Endothelial cell of umbilical vein (primary cell): Measurements from ENCODE around the gene LGALS7B. TPM values are rescaled to one million over a fixed set of nuclear protein-coding genes. Genes with fewer than 3 reads are reported as not detected.

ENCODE experiments used
- BruUV-seq: library from RNA; stranded (reverse); fragments of 400-500 nt; replicated peaks from 2 replicates; lab custom pipeline; 2021; lab: Mats Ljungman, UMichigan
- CTCF ChIA-PET: fragments of 300-600, 350-600 bp; sonication (Branson Sonifier 250); formaldehyde crosslinking; loops from one replicate; lab custom pipeline; 2021; ENCODE audit warnings: antibody characterized with exemption, inconsistent platforms; lab: Charles Lee
- POLR2A ChIA-PET: fragments of 300-600, 350-600 bp; sonication (Branson Sonifier 250); formaldehyde crosslinking; loops from one replicate; lab custom pipeline; 2021; ENCODE audit warnings: antibody characterized with exemption, inconsistent platforms; lab: Charles Lee
- DNase-seq: peaks from one replicate; pipeline ENCODE4 v3.0.0-alpha.2; 2011; ENCODE audit warnings: low read depth, low spot score
- FAIRE-seq: peaks from 2 replicates; lab custom pipeline; 2011; peaks lifted over from hg19 to GRCh38; lab: Jason Lieb, UNC
- H2AFZ ChIP-seq: 2 replicates; pipeline ENCODE4 v1.6.0; 2012; ENCODE audit warnings: low read depth, low read length, control low read depth, inconsistent platforms
- H3K27ac ChIP-seq: 2 replicates; pipeline ENCODE4 v1.5.1; 2011; ENCODE audit warnings: low read depth, mild to moderate bottlenecking, control low read depth, low read length, moderate library complexity; ENCODE audit not compliant: insufficient read depth
- H3K27me3 ChIP-seq, 2 experiments: 2 replicates each; pipeline versions ENCODE4 v1.6.0 to v1.6.1; 2011; ENCODE audit warnings: low read length in 2 of 2, mixed read lengths in 1 of 2; ENCODE audit not compliant: control insufficient read depth in 2 of 2, insufficient read depth in 2 of 2
- H3K36me3 ChIP-seq, 2 experiments: 2 replicates in 1 of 2; 3 replicates in 1 of 2; pipeline ENCODE4 v1.5.1; 2011; ENCODE audit warnings: low read length in 2 of 2, mild to moderate bottlenecking in 1 of 2, moderate library complexity in 1 of 2; ENCODE audit not compliant: control insufficient read depth in 2 of 2, insufficient read depth in 2 of 2; ENCODE audit errors: extremely low read depth in 1 of 2
- H3K4me1 ChIP-seq: 3 replicates; pipeline ENCODE4 v1.5.1; 2011; ENCODE audit warnings: mild to moderate bottlenecking, low read length; ENCODE audit not compliant: control insufficient read depth, insufficient read depth; ENCODE audit errors: extremely low read depth
- H3K4me2 ChIP-seq: 2 replicates; pipeline ENCODE4 v1.6.1; 2011; ENCODE audit warnings: low read length, control low read depth, mixed read lengths; ENCODE audit not compliant: insufficient read depth
- H3K4me3 ChIP-seq, 3 experiments: fragments of 200-600 bp in 1 of 3; sonication (generic), shearing (Covaris generic) in 1 of 3; replicated peaks in 1 of 3; 2 replicates each; pipeline ENCODE4 v1.5.1; 2011 to 2016; ENCODE audit warnings: control low read depth in 3 of 3, low read length in 3 of 3, mild to moderate bottlenecking in 2 of 3, inconsistent platforms in 1 of 3, low read depth in 1 of 3, moderate library complexity in 1 of 3; ENCODE audit not compliant: insufficient read depth in 1 of 3
- H3K79me2 ChIP-seq: 2 replicates; pipeline ENCODE4 v1.6.0; 2012; ENCODE audit warnings: low read length, inconsistent platforms; ENCODE audit not compliant: control insufficient read depth, insufficient read depth
- H3K9ac ChIP-seq: replicated peaks from 2 replicates; pipeline ENCODE3; 2011; ENCODE audit warnings: low read length, control low read depth; ENCODE audit not compliant: insufficient read depth; ENCODE audit errors: extremely low read depth
- H3K9me1 ChIP-seq: replicated peaks from 3 replicates; pipeline ENCODE4 v1.6.0; 2011; ENCODE audit warnings: mild to moderate bottlenecking, low read length; ENCODE audit not compliant: control insufficient read depth, insufficient read depth; ENCODE audit errors: extremely low read depth
- H3K9me3 ChIP-seq: replicated peaks from 2 replicates; pipeline ENCODE4 v1.5.1; 2012; ENCODE audit warnings: low read length, inconsistent platforms; ENCODE audit not compliant: control insufficient read depth, insufficient read depth
- H4K20me1 ChIP-seq: replicated peaks from 2 replicates; pipeline ENCODE3; 2011; ENCODE audit warnings: mild to moderate bottlenecking, low read length; ENCODE audit not compliant: control insufficient read depth, insufficient read depth; ENCODE audit errors: extremely low read depth
- CTCF ChIP-seq, 2 donors: IDR thresholded peaks; 1 replicate in 1 of 2; 2 replicates in 1 of 2; pipeline ENCODE4 v1.5.1; 2011; ENCODE audit warnings: low read length in 2 of 2, mild to moderate bottlenecking in 2 of 2, moderate library complexity in 2 of 2, control low read depth in 1 of 2, inconsistent platforms in 1 of 2, low read depth in 1 of 2; ENCODE audit not compliant: insufficient read depth in 1 of 2; ENCODE audit errors: extremely low read depth in 1 of 2
- EZH2 ChIP-seq: IDR thresholded peaks from 2 replicates; pipeline ENCODE4 v1.6.1; 2012; ENCODE audit warnings: borderline replicate concordance, low read depth, mild to moderate bottlenecking, moderate library complexity, low read length, inconsistent platforms; ENCODE audit not compliant: severe bottlenecking
- FOS ChIP-seq: IDR thresholded peaks from 2 replicates; pipeline ENCODE4 v1.6.1; 2011; ENCODE audit warnings: mild to moderate bottlenecking, low read length, moderate library complexity, borderline replicate concordance; ENCODE audit not compliant: insufficient read depth
- GATA2 ChIP-seq: IDR thresholded peaks from 2 replicates; pipeline ENCODE4 v1.7.0; 2011; ENCODE audit warnings: low read depth, mild to moderate bottlenecking, moderate library complexity, mixed read lengths, low read length; ENCODE audit not compliant: insufficient read length, insufficient read depth
- JUN ChIP-seq: IDR thresholded peaks from 2 replicates; pipeline ENCODE4 v1.6.1; 2011; ENCODE audit warnings: borderline replicate concordance, low read depth; ENCODE audit not compliant: insufficient read length, insufficient read depth
- MAX ChIP-seq: IDR thresholded peaks from 2 replicates; pipeline ENCODE4 v1.6.1; 2011; ENCODE audit not compliant: insufficient read depth, insufficient read length
- MYC ChIP-seq: IDR thresholded peaks from one replicate; pipeline ENCODE4 v1.6.1; 2011; ENCODE audit warnings: mild to moderate bottlenecking, low read depth, low read length
- POLR2A ChIP-seq: IDR thresholded peaks from 2 replicates; pipeline ENCODE4 v1.6.1; 2012; ENCODE audit warnings: low read depth, mild to moderate bottlenecking, control low read depth, low read length
- POLR2AphosphoS5 ChIP-seq: IDR thresholded peaks from 2 replicates; pipeline ENCODE4 v1.6.1; 2012; ENCODE audit warnings: low read depth, mild to moderate bottlenecking, control low read depth, low read length, moderate library complexity; ENCODE audit not compliant: insufficient read depth
- dilution Hi-C: fragments of 300-500 bp; cut with MboI; formaldehyde crosslinking; loops from one replicate; pipeline ENCODE4 v1.15.0; 2019; ENCODE audit warnings: low sequenced_read_pairs; ENCODE audit not compliant: extremely low pct_ligation_motif_present
- intact Hi-C: fragments of 100-400 bp; cut with micrococcal nuclease; formaldehyde crosslinking; loops from one replicate; pipeline ENCODE4 v1.10.0; 2022
- polyA plus RNA-seq, 4 experiments: library from polyadenylated mRNA; depleted of rRNA in 3 of 4; stranded (reverse) in 3 of 4; unstranded in 1 of 4; fragments of >200 nt; gene quantifications; 2 replicates each; pipeline versions ENCODE4 v1.2.1 to v1.2.3, GENCODE V29; 2011 to 2012; ENCODE audit warnings: missing spikeins in 1 of 4
- total RNA-seq: library from RNA; stranded (reverse); gene quantifications from 2 replicates; pipeline ENCODE4 v1.2.3, GENCODE V29; 2021

The LGALS7B gene
- total and polyA plus RNA-seq, 2 donors (not counting 3 experiments of a cell fraction or from before 2014, with no cell fraction given): not detected

- Histone ChIP-seq H3K27me3 (no peaks in the 10 kb centered on the region), H3K27ac (no peak overlapping the region), H3K9me1 (no peaks in the 10 kb centered on the region), H3K4me2 (no peak overlapping the region), H2AFZ (no peak overlapping the region), H3K9me3 (no peaks in the 10 kb centered on the region), H3K4me1 (no peaks in the 10 kb centered on the region), H3K79me2 (peaks cover 22% of the 10 kb centered on the region), H3K36me3 (peaks cover 49 to 66% of the 10 kb centered on the region in 2 experiments), H3K9ac (no peak overlapping the region), H4K20me1 (no peaks in the 10 kb centered on the region), H3K4me3 (no peak overlapping the region)
- no peak for FAIRE-seq
- intact Hi-C loops: no loop called here
- dilution Hi-C loops: no loop called here
- BruUV-seq: no TSS peak
- POLR2A ChIA-PET: no interaction called here
- no peak for DNase-seq
- TF ChIP-seq CTCF (IDR thresholded peaks at IDR 0.05; ENCODE audit: extremely low read depth in 1 of 2, insufficient read depth in 1 of 2, low read depth in 1 of 2, low read length in 2 of 2) (no peak), POLR2A (peak; percentile 20)
- CTCF ChIA-PET: no interaction called here
Measured at GRCh38 chr19:38838208-38838985, 49.4 kb downstream of the LGALS7B start.

- Histone ChIP-seq H3K9me1 (no peaks in the 10 kb centered on the region), H3K4me1 (no peaks in the 10 kb centered on the region), H3K9me3 (no peaks in the 10 kb centered on the region), H3K4me2 (no peak overlapping the region), H3K36me3 (peaks cover 53 to 74% of the 10 kb centered on the region in 2 experiments), H4K20me1 (no peaks in the 10 kb centered on the region), H3K79me2 (peaks cover 29% of the 10 kb centered on the region), H3K27ac (no peak overlapping the region), H2AFZ (no peak overlapping the region), H3K9ac (no peak overlapping the region), H3K27me3 (no peaks in the 10 kb centered on the region), H3K4me3 (no peak overlapping the region)
- CTCF ChIA-PET: interaction anchor here (0.8 kb wide), 1 partner anchor 70 kb away, joined by 3 read pairs; no protein-coding TSS in a partner anchor
- intact Hi-C loops: no loop called here
- no peak for FAIRE-seq
- POLR2A ChIA-PET: no interaction called here
- no TSS peak for BruUV-seq
- TF ChIP-seq MYC: no peak
- TF ChIP-seq JUN: no peak
- TF ChIP-seq POLR2AphosphoS5: no peak
- no peak for TF ChIP-seq GATA2
- TF ChIP-seq MAX: no peak
- no peak for TF ChIP-seq POLR2A
- TF ChIP-seq FOS: no peak
- no peak for TF ChIP-seq EZH2
- dilution Hi-C loops: no loop called here
- no peak for DNase-seq
Measured at GRCh38 chr19:38838986-38839761, 50.2 kb downstream of the LGALS7B start.
